Vagina (tissue), 2 donors: ENCODE data around the gene C2CD2. TPM values are rescaled to one million over a fixed set of nuclear protein-coding genes. Genes with fewer than 3 reads are reported as not detected.

Experiments
- DNase-seq, 2 donors: peaks; one replicate each; pipeline ENCODE4 v3.0.0-alpha.2; 2017; ENCODE audit errors: extremely low spot score in 2 of 2
- H3K27ac ChIP-seq: fragments of 200-600 bp; sonication (generic); one replicate; pipeline ENCODE4 v1.5.1; 2019
- H3K27me3 ChIP-seq: fragments of 200-600 bp; sonication (generic); one replicate; pipeline ENCODE4 v1.5.1; 2019
- H3K36me3 ChIP-seq, 2 donors: fragments of 200-600 bp; sonication (generic); one replicate each; pipeline ENCODE4 v1.5.1; 2017 to 2019
- H3K4me1 ChIP-seq: fragments of 200-600 bp; sonication (generic); one replicate; pipeline ENCODE4 v1.5.1; 2019
- H3K4me3 ChIP-seq, 2 donors: fragments of 200-600 bp; sonication (generic); 1 replicate in 1 of 2; 2 replicates in 1 of 2; pipeline ENCODE4 v1.5.1; 2016 to 2019
- H3K9me3 ChIP-seq: fragments of 200-600 bp; sonication (generic); one replicate; pipeline ENCODE4 v1.5.1; 2019
- CTCF ChIP-seq, 3 experiments: fragments of 450-650 bp in 2 of 3; fragments of 200-600 bp in 1 of 3; sonication (generic) in 1 of 3; IDR thresholded peaks; one replicate each; pipeline ENCODE4 v1.5.1; 2017 to 2019; ENCODE audit warnings: antibody characterized with exemption in 3 of 3, mild to moderate bottlenecking in 2 of 3, moderate library complexity in 2 of 3
- POLR2A ChIP-seq, 2 donors: fragments of 450-650 bp; IDR thresholded peaks; one replicate each; pipeline ENCODE4 v1.6.1; 2017; ENCODE audit warnings: antibody characterized with exemption in 2 of 2, mild to moderate bottlenecking in 2 of 2, moderate library complexity in 2 of 2
- POLR2AphosphoS5 ChIP-seq, 2 donors: sonication (generic); formaldehyde crosslinking; IDR thresholded peaks; one replicate each; pipeline ENCODE4 v1.9.0; 2017; ENCODE audit warnings: antibody characterized with exemption in 2 of 2, mild to moderate bottlenecking in 2 of 2, low read depth in 1 of 2; ENCODE audit not compliant: insufficient read depth in 1 of 2
- intact Hi-C: fragments of 100-400 bp; cut with DNase I; formaldehyde crosslinking; loops from one replicate; pipeline ENCODE4 v1.15.1; 2023
- total RNA-seq: library from RNA; depleted of rRNA; stranded (reverse); fragments of >200 nt; gene quantifications from one replicate; pipeline ENCODE4 v1.2.3, GENCODE V29; 2016

Gene C2CD2
- total RNA-seq, 1 donor from 2014 or later = 36.1 TPM

- intact Hi-C loops = no loop called here
- H3K36me3 ChIP-seq = peaks cover 0 to 52% of the 10 kb centered on the region in 2 donors
These were observed 38.9 kb downstream of the C2CD2 start for GRCh38 chr21:41914965-41915364.

GRCh38 chr21:41914358-41914757, 39.5 kb downstream of the C2CD2 start:
- intact Hi-C loops = no loop called here
- no peaks in the 10 kb centered on the region for H3K27me3 ChIP-seq
- H3K9me3 ChIP-seq = no peaks in the 10 kb centered on the region
- H3K36me3 ChIP-seq = peaks cover 0 to 56% of the 10 kb centered on the region in 2 donors
- H3K4me1 ChIP-seq = no peaks in the 10 kb centered on the region
- no peak for DNase-seq
- TF ChIP-seq CTCF (IDR thresholded peaks at IDR 0.05) (no peak), POLR2AphosphoS5 (IDR thresholded peaks at IDR 0.05; ENCODE audit: insufficient read depth in 1 of 2, low read depth in 1 of 2) (no peak), POLR2A (IDR thresholded peaks at IDR 0.05) (no peak)
- H3K4me3 ChIP-seq = no peak overlapping the region
- no peak overlapping the region for H3K27ac ChIP-seq

More at GRCh38 chr21:41914965-41915364, 38.9 kb downstream of the C2CD2 start:
- no peaks in the 10 kb centered on the region for H3K27me3 ChIP-seq
- no peak overlapping the region for H3K4me3 ChIP-seq
- TF ChIP-seq CTCF (IDR thresholded peaks at IDR 0.05) (no peak), POLR2AphosphoS5 (IDR thresholded peaks at IDR 0.05; ENCODE audit: insufficient read depth in 1 of 2, low read depth in 1 of 2) (no peak), POLR2A (IDR thresholded peaks at IDR 0.05) (no peak)
- no peaks in the 10 kb centered on the region for H3K4me1 ChIP-seq
- H3K27ac ChIP-seq = no peak overlapping the region
- H3K9me3 ChIP-seq = no peaks in the 10 kb centered on the region
- DNase-seq = no peak

- Histone ChIP-seq H3K4me1 (no peaks in the 10 kb centered on the region), H3K36me3 (peaks cover 0 to 59% of the 10 kb centered on the region in 2 donors), H3K4me3 (no peak overlapping the region), H3K9me3 (no peaks in the 10 kb centered on the region), H3K27me3 (no peaks in the 10 kb centered on the region), H3K27ac (no peak overlapping the region)
- TF ChIP-seq CTCF (IDR thresholded peaks at IDR 0.05) = no peak
- no peak for TF ChIP-seq POLR2A (IDR thresholded peaks at IDR 0.05)
- TF ChIP-seq POLR2AphosphoS5 (IDR thresholded peaks at IDR 0.05; ENCODE audit: insufficient read depth in 1 of 2, low read depth in 1 of 2) = no peak
- intact Hi-C loops = no loop called here
- DNase-seq = no peak
These were observed 40.6 kb downstream of the C2CD2 start for GRCh38 chr21:41913230-41913629.

- H3K9me3 ChIP-seq = no peaks in the 10 kb centered on the region
- TF ChIP-seq POLR2A (IDR thresholded peaks at IDR 0.05) (no peak), CTCF (IDR thresholded peaks at IDR 0.05) (no peak)
- intact Hi-C loops = no loop called here
- peaks cover 0 to 55% of the 10 kb centered on the region in 2 donors for H3K36me3 ChIP-seq
- H3K4me3 ChIP-seq = no peak overlapping the region
- H3K27ac ChIP-seq = no peak overlapping the region
- H3K4me1 ChIP-seq = no peaks in the 10 kb centered on the region
- DNase-seq = no peak
- no peaks in the 10 kb centered on the region for H3K27me3 ChIP-seq
These were observed 45.0 kb downstream of the C2CD2 start for GRCh38 chr21:41908829-41909228.

GRCh38 chr21:41907496-41908258, 46.1 kb downstream of the C2CD2 start:
- H3K27ac ChIP-seq = no peak overlapping the region
- TF ChIP-seq POLR2A (IDR thresholded peaks at IDR 0.05) (no peak), CTCF (IDR thresholded peaks at IDR 0.05) (no peak), POLR2AphosphoS5 (IDR thresholded peaks at IDR 0.05; ENCODE audit: insufficient read depth in 1 of 2, low read depth in 1 of 2) (no peak)
- DNase-seq = no peak
- H3K4me3 ChIP-seq = no peak overlapping the region
- peaks cover 0 to 59% of the 10 kb centered on the region in 2 donors for H3K36me3 ChIP-seq
- H3K27me3 ChIP-seq = no peaks in the 10 kb centered on the region
- no peaks in the 10 kb centered on the region for H3K9me3 ChIP-seq
- no peaks in the 10 kb centered on the region for H3K4me1 ChIP-seq
- intact Hi-C loops = no loop called here
